Activated T-helper 9 cell treated with anti-CD3 and anti-CD28 coated beads, Interleukin-2, amount 50 U/mL, for 16 hours (primary cell): ENCODE measurements around the gene DDX4.

Experiments
- DNase-seq: peaks from one replicate; pipeline ENCODE4 v3.0.0-alpha.2; 2020; ENCODE audit warnings: low read depth

Gene DDX4

DNA sequence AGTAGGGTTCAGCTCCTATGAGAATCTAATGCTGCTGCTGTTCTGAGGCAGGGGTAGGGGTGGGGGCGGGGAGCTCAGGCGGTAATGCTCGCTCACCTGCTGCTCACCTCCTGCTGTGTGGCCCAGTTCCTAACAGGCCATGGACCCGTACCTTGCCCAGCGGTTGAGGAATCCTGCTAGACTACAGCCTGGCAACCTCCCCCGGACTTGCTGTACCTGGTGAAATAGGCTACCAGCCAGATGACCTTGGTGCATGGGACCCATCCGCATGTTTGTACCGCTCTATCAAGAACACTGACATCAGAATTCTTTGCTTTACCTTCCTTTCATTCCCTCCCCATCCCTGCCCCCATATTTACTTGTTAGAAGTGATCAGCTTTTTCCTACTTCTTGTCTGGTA, 128.6 kb downstream of the DDX4 start:
- no peak for DNase-seq
